K562 (cell line): ENCODE data around the gene PRR19. TPM values are rescaled to one million over a fixed set of nuclear protein-coding genes. Genes with fewer than 3 reads are reported as not detected.

Source experiments
- ATF1 ChIP-seq, 2 experiments: fragments of 450-650 bp in 1 of 2; IDR thresholded peaks; 2 replicates each; pipeline ENCODE4 v1.6.1; 2016; ENCODE audit warnings: missing compliant biosample characterization in 1 of 2, missing genetic modification characterization in 1 of 2
- CSDE1 ChIP-seq, 2 experiments: fragments of 450-650 bp; IDR thresholded peaks; 2 replicates each; pipeline ENCODE4 v1.6.1; 2016; ENCODE audit warnings: mild to moderate bottlenecking in 1 of 2
- HMG20B ChIP-seq: fragments of 250-450 bp; sonication (Bioruptor Pico); IDR thresholded peaks from 2 replicates; pipeline ENCODE4 v1.5.0; 2021; ENCODE audit warnings: mild to moderate bottlenecking
- HMGXB4 ChIP-seq: sonication (generic); formaldehyde crosslinking; IDR thresholded peaks from 2 replicates; pipeline ENCODE4 v1.8.1; 2023; ENCODE audit warnings: mild to moderate bottlenecking, missing genetic modification reagents
- NONO ChIP-seq, 2 experiments: fragments of 200-400 bp in 1 of 2; fragments of 450-650 bp in 1 of 2; formaldehyde crosslinking in 1 of 2; IDR thresholded peaks; 2 replicates each; pipeline ENCODE4 v1.6.1; 2017; ENCODE audit warnings: low read depth in 2 of 2, mild to moderate bottlenecking in 2 of 2, moderate library complexity in 2 of 2, low read length in 1 of 2
- POLR2B ChIP-seq: fragments of 450-650 bp; IDR thresholded peaks from 2 replicates; pipeline ENCODE4 v1.6.1; 2018; ENCODE audit warnings: low read depth; ENCODE audit not compliant: partially characterized antibody
- TRIM24 ChIP-seq, 2 experiments: fragments of 450-650 bp; IDR thresholded peaks; 2 replicates each; pipeline ENCODE4 v1.6.1; 2016
- XRCC3 ChIP-seq: fragments of 450-650 bp; IDR thresholded peaks from 2 replicates; pipeline ENCODE4 v1.6.1; 2017; ENCODE audit warnings: mild to moderate bottlenecking, moderate library complexity
- ZBTB12 ChIP-seq: fragments of 250-450 bp; sonication (Bioruptor Pico); IDR thresholded peaks from 2 replicates; pipeline ENCODE4 v1.4.0; 2020
- ZNF143 ChIP-seq: sonication (generic); formaldehyde crosslinking; IDR thresholded peaks from 2 replicates; pipeline ENCODE4 v1.9.0; 2022; ENCODE audit warnings: mild to moderate bottlenecking, missing genetic modification reagents
- ZNF311 ChIP-seq: fragments of 250-450 bp; sonication (Bioruptor Pico); IDR thresholded peaks from 2 replicates; pipeline ENCODE4 v1.4.0; 2020; ENCODE audit warnings: mild to moderate bottlenecking, moderate library complexity
- ZNF318 ChIP-seq, 2 experiments: fragments of 450-650 bp; IDR thresholded peaks; 2 replicates each; pipeline ENCODE4 v1.6.1; 2016; ENCODE audit warnings: mild to moderate bottlenecking in 2 of 2, borderline replicate concordance in 1 of 2, low read depth in 1 of 2, moderate library complexity in 1 of 2
- ZNF395 ChIP-seq: fragments of 200-800 bp; sonication (Bioruptor generic); IDR thresholded peaks from 2 replicates; pipeline ENCODE4 v1.6.1; 2017; ENCODE audit warnings: missing genetic modification characterization, missing compliant biosample characterization
- ZNF75A ChIP-seq: fragments of 450-650 bp; formaldehyde crosslinking; IDR thresholded peaks from 2 replicates; pipeline ENCODE4 v1.4.0; 2020; ENCODE audit warnings: mild to moderate bottlenecking
- ZSCAN32 ChIP-seq: fragments of 450-650 bp; formaldehyde crosslinking; IDR thresholded peaks from 2 replicates; pipeline ENCODE4 v1.4.0; 2020; ENCODE audit warnings: mild to moderate bottlenecking, moderate library complexity
- polyA plus RNA-seq, 8 experiments: library from polyadenylated mRNA; depleted of rRNA in 4 of 8; stranded (reverse) in 5 of 8; unstranded in 3 of 8; fragments of >200 nt; fragmentation: Nextera tagmentation in 2 of 8; fragmentation: Illumina TruSeq in 1 of 8; extraction: Ambion mirVana in 2 of 8; extraction: Trizol in 1 of 8; gene quantifications; 2 replicates each; pipeline versions ENCODE4 v1.2.1 to v1.2.3, GENCODE V29; 2011 to 2014; ENCODE audit warnings: inconsistent platforms in 1 of 8, missing spikeins in 1 of 8
- total RNA-seq, 7 experiments: library from RNA; depleted of rRNA in 6 of 7; stranded (reverse); fragments of >200 nt in 6 of 7; fragmentation: Illumina TruSeq in 2 of 7; extraction: Trizol in 2 of 7; gene quantifications; 2 replicates each; pipeline versions ENCODE4 v1.2.1 to v1.2.3, GENCODE V29; 2011 to 2021; ENCODE audit warnings: low replicate concordance in 1 of 7

Gene PRR19
- total and polyA plus RNA-seq, 9 of the 15 experiments (the other 6 are each of a cell fraction or from before 2014, with no cell fraction given) = 0.10 to 1.6 (median 0.54) TPM

GRCh38 chr19:42254089-42254849 is 47.7 kb upstream of the PRR19 start (continued):
- TF ChIP-seq ZNF318 (IDR thresholded peaks at IDR 0.05; ENCODE audit: borderline replicate concordance in 1 of 2, low read depth in 1 of 2) = no peak
- peak; percentile 59; the same call in 1 of the 2 replicates for TF ChIP-seq HMGXB4
- no peak for TF ChIP-seq POLR2B
- TF ChIP-seq ZNF395 (CRISPR knock-in tag) = no peak
- 0 out of 4 replicates have a peak, but pooled peaks of 1 of the 2 experiments have one; percentile 23 for TF ChIP-seq NONO (IDR thresholded peaks at IDR 0.05; ENCODE audit: low read depth in 2 of 2, low read length in 1 of 2)
- TF ChIP-seq ZNF143 = no peak
- TF ChIP-seq ATF1 (CRISPR knock-in tag; IDR thresholded peaks at IDR 0.05) = no peak
- peak; percentile 36; the same call in 1 of the 2 replicates for TF ChIP-seq ATF1 (tag; IDR thresholded peaks at IDR 0.05)
- no peak for TF ChIP-seq HMG20B (CRISPR knock-in tag)
- no peak for TF ChIP-seq TRIM24 (IDR thresholded peaks at IDR 0.05)
- no peak for TF ChIP-seq CSDE1 (IDR thresholded peaks at IDR 0.05)
- TF ChIP-seq ZBTB12 = no peak
- no peak for TF ChIP-seq XRCC3
- TF ChIP-seq ZSCAN32 (CRISPR knock-in tag) = no peak
- no peak for TF ChIP-seq ZNF75A (CRISPR knock-in tag)
- TF ChIP-seq ZNF311 (CRISPR knock-in tag) = no peak
